Epithelial cell of esophagus (primary cell): ENCODE measurements around the gene MS4A8.

ENCODE experiments used
- DNase-seq: peaks from one replicate; pipeline ENCODE4 v3.0.0; 2010; ENCODE audit warnings: low read depth
- H3K4me3 ChIP-seq: 2 replicates; pipeline ENCODE4 v1.5.1; 2011; ENCODE audit warnings: mild to moderate bottlenecking, low read length, control low read depth
- TF ChIP-seq, protein P1 (sequence below): IDR thresholded peaks from 2 replicates; pipeline ENCODE4 v1.5.1; 2011; ENCODE audit warnings: low read depth, mild to moderate bottlenecking, low read length, control low read depth, inconsistent platforms; ENCODE audit not compliant: insufficient read depth; ENCODE audit errors: missing control alignments

MS4A8 gene

DNA sequence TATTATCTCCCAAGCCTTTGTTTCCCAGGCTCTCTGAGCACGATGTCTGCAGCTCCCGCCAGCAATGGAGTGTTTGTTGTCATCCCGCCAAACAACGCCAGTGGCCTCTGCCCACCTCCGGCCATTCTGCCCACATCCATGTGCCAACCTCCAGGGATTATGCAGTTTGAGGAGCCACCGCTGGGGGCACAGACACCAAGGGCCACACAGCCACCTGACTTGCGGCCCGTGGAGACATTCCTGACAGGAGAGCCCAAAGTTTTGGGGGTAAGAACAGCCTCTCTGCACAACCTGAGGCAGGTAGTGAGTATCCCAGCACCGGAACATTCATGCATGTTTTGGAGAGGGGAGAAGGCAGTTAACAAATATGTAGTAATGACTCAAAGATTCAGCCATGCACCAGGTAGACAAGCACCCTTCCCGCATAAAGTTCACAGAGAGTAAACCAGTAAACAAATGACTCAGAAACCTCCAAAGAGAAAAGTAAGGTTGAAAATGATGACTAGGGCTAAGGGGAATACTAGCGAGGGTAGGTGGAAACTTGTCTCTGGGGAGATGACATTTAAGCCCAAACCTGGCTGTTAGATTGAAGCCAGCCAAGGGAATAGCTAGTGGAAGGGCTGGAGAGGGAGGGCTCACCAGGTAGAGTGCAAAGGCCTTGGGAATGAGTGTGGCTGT lies 64.4 kb downstream of the MS4A8 start:
- no peak overlapping the region for H3K4me3 ChIP-seq
- DNase-seq = no peak
- TF ChIP-seq, protein P1, sequence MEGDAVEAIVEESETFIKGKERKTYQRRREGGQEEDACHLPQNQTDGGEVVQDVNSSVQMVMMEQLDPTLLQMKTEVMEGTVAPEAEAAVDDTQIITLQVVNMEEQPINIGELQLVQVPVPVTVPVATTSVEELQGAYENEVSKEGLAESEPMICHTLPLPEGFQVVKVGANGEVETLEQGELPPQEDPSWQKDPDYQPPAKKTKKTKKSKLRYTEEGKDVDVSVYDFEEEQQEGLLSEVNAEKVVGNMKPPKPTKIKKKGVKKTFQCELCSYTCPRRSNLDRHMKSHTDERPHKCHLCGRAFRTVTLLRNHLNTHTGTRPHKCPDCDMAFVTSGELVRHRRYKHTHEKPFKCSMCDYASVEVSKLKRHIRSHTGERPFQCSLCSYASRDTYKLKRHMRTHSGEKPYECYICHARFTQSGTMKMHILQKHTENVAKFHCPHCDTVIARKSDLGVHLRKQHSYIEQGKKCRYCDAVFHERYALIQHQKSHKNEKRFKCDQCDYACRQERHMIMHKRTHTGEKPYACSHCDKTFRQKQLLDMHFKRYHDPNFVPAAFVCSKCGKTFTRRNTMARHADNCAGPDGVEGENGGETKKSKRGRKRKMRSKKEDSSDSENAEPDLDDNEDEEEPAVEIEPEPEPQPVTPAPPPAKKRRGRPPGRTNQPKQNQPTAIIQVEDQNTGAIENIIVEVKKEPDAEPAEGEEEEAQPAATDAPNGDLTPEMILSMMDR = no peak

DNA sequence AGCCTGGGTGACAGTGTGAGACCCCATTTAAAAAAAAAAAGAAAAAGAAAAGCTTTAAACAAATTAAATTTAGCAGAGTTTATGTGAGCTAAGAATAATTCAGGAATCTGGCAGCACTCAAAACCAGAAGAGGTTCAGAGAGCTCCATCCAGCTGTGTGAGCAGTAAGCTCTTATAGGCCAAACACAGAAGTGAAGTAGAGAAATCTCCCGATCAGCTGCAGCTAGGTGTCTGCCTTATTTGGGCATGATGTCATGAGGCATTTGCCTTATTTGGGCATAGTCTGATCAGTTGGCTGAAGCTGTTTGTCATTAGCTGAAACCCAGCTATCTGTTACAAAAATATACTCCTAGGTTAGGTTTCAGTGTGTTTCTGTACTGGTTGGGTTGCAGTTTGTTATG lies 65.5 kb downstream of the MS4A8 start:
- no peak for DNase-seq
- H3K4me3 ChIP-seq = no peak overlapping the region
- TF ChIP-seq, protein P1 = no peak

DNA sequence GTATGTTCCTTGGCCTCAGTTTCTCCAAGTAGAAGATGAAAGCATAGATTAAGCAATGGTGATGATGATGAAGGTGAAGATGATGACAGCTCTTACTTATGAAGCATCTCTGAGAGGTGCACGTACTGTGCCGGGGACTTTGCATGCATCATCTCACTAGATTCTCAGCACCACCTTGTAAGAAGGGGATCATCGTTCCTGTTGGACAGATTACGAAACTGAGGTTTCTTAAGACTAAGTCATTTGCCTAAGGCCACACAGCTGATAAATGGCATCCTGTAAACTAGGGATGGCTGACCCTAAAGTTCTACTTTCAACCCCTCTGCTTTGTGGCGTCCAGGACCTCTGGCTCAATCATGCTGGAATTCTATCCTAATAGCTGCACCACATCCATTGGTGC lies 65.9 kb downstream of the MS4A8 start:
- no peak overlapping the region for H3K4me3 ChIP-seq
- DNase-seq = peak; percentile 27
- TF ChIP-seq, protein P1 = no peak
